Liver (tissue), 9 donors: ENCODE results near the gene RECQL5. TPM values are rescaled to one million over a fixed set of nuclear protein-coding genes. Genes with fewer than 3 reads are reported as not detected.

Experiments used
- DNase-seq: peaks from one replicate; pipeline ENCODE4 v3.0.0-alpha.2; 2017; ENCODE audit warnings: low spot score
- H3K27ac ChIP-seq, 2 donors: one replicate each; pipeline ENCODE4 v1.7.0; 2013; ENCODE audit warnings: inconsistent platforms in 2 of 2, low read length in 2 of 2, control low read depth in 1 of 2, low read depth in 1 of 2, mild to moderate bottlenecking in 1 of 2
- H3K27me3 ChIP-seq, 4 donors: one replicate each; pipeline versions ENCODE4 v1.6.1 to v1.7.0; 2013; ENCODE audit warnings: low read length in 3 of 4, inconsistent platforms in 1 of 4, mild to moderate bottlenecking in 1 of 4, moderate library complexity in 1 of 4; ENCODE audit not compliant: control insufficient read depth in 4 of 4, insufficient read depth in 4 of 4
- H3K36me3 ChIP-seq, 4 donors: one replicate each; pipeline versions ENCODE4 v1.6.1 to v1.7.0; 2013; ENCODE audit warnings: low read length in 3 of 4, mild to moderate bottlenecking in 3 of 4, low read depth in 1 of 4, moderate library complexity in 1 of 4; ENCODE audit not compliant: control insufficient read depth in 4 of 4, insufficient read depth in 3 of 4
- H3K4me1 ChIP-seq, 4 donors: one replicate each; pipeline versions ENCODE4 v1.6.1 to v1.7.0; 2013; ENCODE audit warnings: low read length in 3 of 4, mild to moderate bottlenecking in 3 of 4, moderate library complexity in 1 of 4; ENCODE audit not compliant: control insufficient read depth in 4 of 4, insufficient read depth in 4 of 4
- H3K4me3 ChIP-seq, 3 donors: one replicate each; pipeline versions ENCODE4 v1.6.1 to v1.7.0; 2013; ENCODE audit warnings: low read length in 3 of 3, control low read depth in 1 of 3, low read depth in 1 of 3, mild to moderate bottlenecking in 1 of 3
- H3K9ac ChIP-seq, 2 donors: one replicate each; pipeline ENCODE4 v1.7.0; 2013; ENCODE audit warnings: low read length in 2 of 2, mild to moderate bottlenecking in 2 of 2, moderate library complexity in 2 of 2, control low read depth in 1 of 2, low read depth in 1 of 2
- H3K9me3 ChIP-seq, 4 donors: one replicate each; pipeline versions ENCODE4 v1.6.1 to v1.7.0; 2013; ENCODE audit warnings: low read length in 3 of 4; ENCODE audit not compliant: control insufficient read depth in 4 of 4
- ATF3 ChIP-seq: IDR thresholded peaks from 2 replicates; pipeline ENCODE4 v1.6.1; 2016; ENCODE audit warnings: antibody characterized with exemption
- CTCF ChIP-seq: fragments of 150-350 bp; IDR thresholded peaks from 2 replicates; pipeline ENCODE4 v1.5.1; 2017; ENCODE audit warnings: improper control_type of control experiment, low read depth, low read length; ENCODE audit not compliant: missing input control
- EGR1 ChIP-seq, 2 donors: IDR thresholded peaks; 2 replicates each; pipeline ENCODE4 v1.6.1; 2016 to 2018; ENCODE audit warnings: antibody characterized with exemption in 2 of 2, low read depth in 2 of 2
- FOXA1 ChIP-seq: IDR thresholded peaks from 2 replicates; pipeline ENCODE4 v1.6.1; 2016; ENCODE audit warnings: antibody characterized with exemption
- FOXA2 ChIP-seq: IDR thresholded peaks from 2 replicates; pipeline ENCODE4 v1.6.1; 2016; ENCODE audit warnings: antibody characterized with exemption
- GABPA ChIP-seq, 2 donors: IDR thresholded peaks in 1 of 2; conservative IDR thresholded peaks in 1 of 2; 2 replicates each; pipeline ENCODE4 v1.6.1; 2016; ENCODE audit warnings: antibody characterized with exemption in 2 of 2, mild to moderate bottlenecking in 1 of 2, moderate library complexity in 1 of 2
- HNF4A ChIP-seq, 2 donors: conservative IDR thresholded peaks; 2 replicates each; pipeline ENCODE4 v1.6.1; 2016; ENCODE audit warnings: antibody characterized with exemption in 2 of 2, mild to moderate bottlenecking in 2 of 2
- HNF4G ChIP-seq: IDR thresholded peaks from 2 replicates; pipeline ENCODE4 v1.6.1; 2016; ENCODE audit warnings: antibody characterized with exemption
- JUND ChIP-seq, 2 donors: IDR thresholded peaks; 2 replicates each; pipeline ENCODE4 v1.6.1; 2016; ENCODE audit warnings: antibody characterized with exemption in 2 of 2
- MAX ChIP-seq: IDR thresholded peaks from 2 replicates; pipeline ENCODE4 v1.6.1; 2016; ENCODE audit warnings: antibody characterized with exemption
- NR2F2 ChIP-seq: IDR thresholded peaks from 2 replicates; pipeline ENCODE4 v1.6.1; 2016; ENCODE audit warnings: antibody characterized with exemption
- RAD21 ChIP-seq, 2 donors: IDR thresholded peaks; 2 replicates each; pipeline ENCODE4 v1.6.1; 2016; ENCODE audit warnings: antibody characterized with exemption in 2 of 2, mild to moderate bottlenecking in 2 of 2
- REST ChIP-seq: IDR thresholded peaks from 2 replicates; pipeline ENCODE4 v1.6.1; 2016; ENCODE audit warnings: antibody characterized with exemption, mild to moderate bottlenecking
- RXRA ChIP-seq, 2 donors: IDR thresholded peaks; 2 replicates each; pipeline ENCODE4 v1.6.1; 2017 to 2018; ENCODE audit warnings: antibody characterized with exemption in 2 of 2, mild to moderate bottlenecking in 1 of 2
- SP1 ChIP-seq: IDR thresholded peaks from 2 replicates; pipeline ENCODE4 v1.6.1; 2018; ENCODE audit warnings: antibody characterized with exemption, mild to moderate bottlenecking
- TAF1 ChIP-seq: conservative IDR thresholded peaks from 2 replicates; pipeline ENCODE4 v1.6.1; 2016; ENCODE audit warnings: antibody characterized with exemption, mild to moderate bottlenecking
- YY1 ChIP-seq: IDR thresholded peaks from 2 replicates; pipeline ENCODE4 v1.6.1; 2016; ENCODE audit warnings: antibody characterized with exemption, mild to moderate bottlenecking
- whole genome bisulfite sequencing: extraction: QIAGEN DNeasy Blood & Tissue Kit; methylation state at CpG from one replicate; pipeline ENCODE4 v1.1.7; 2013; 5-methylcytosine and 5-hydroxymethylcytosine counted together
- polyA plus RNA-seq, 2 donors: library from polyadenylated mRNA; stranded (reverse) in 1 of 2; unstranded in 1 of 2; fragments of 200-250 nt in 1 of 2; fragments of >200 nt in 1 of 2; fragmentation: Nextera tagmentation in 1 of 2; extraction: Ambion mirVana in 1 of 2; gene quantifications; one replicate each; pipeline versions ENCODE4 v1.2.1 to v1.2.3, GENCODE V29; 2013 to 2015
- total RNA-seq, 2 donors: library from RNA; depleted of rRNA; stranded (reverse); fragments of >200 nt; gene quantifications; one replicate each; pipeline ENCODE4 v1.2.3, GENCODE V29; 2014
- TF ChIP-seq, protein P1 (sequence below): IDR thresholded peaks from 2 replicates; pipeline ENCODE4 v1.6.1; 2016; ENCODE audit warnings: antibody characterized with exemption
- donor health status: healthy.
- donor health status: healthy.
- donor health status: healthy.
- donor health status: healthy.
- donor health status: healthy.

Gene RECQL5
- total and polyA plus RNA-seq, 4 donors, result 8.3 to 15.1 (median 11.5) TPM

- peaks cover 2 to 40% (median 11%) of the 10 kb centered on the region in 4 donors for H3K36me3 ChIP-seq
- no peaks in the 10 kb centered on the region for H3K27me3 ChIP-seq
- H3K4me3 ChIP-seq, result no peak overlapping the region
- H3K9me3 ChIP-seq, result no peaks in the 10 kb centered on the region
- peaks cover 0 to 7% (median 2%) of the 10 kb centered on the region in 4 donors for H3K4me1 ChIP-seq
- no peak for DNase-seq
- TF ChIP-seq REST (no peak), RAD21 (IDR thresholded peaks at IDR 0.05) (no peak), TAF1 (no peak), RXRA (IDR thresholded peaks at IDR 0.05) (no peak), YY1 (no peak), HNF4G (no peak), NR2F2 (no peak), HNF4A (conservative IDR thresholded peaks at IDR 0.05) (no peak), JUND (IDR thresholded peaks at IDR 0.05) (no peak), FOXA2 (no peak), FOXA1 (no peak), GABPA (IDR thresholded peaks at IDR 0.05 in 1 of 2, conservative IDR thresholded peaks at IDR 0.05 in 1 of 2) (no peak), ATF3 (no peak), CTCF (no peak), MAX (no peak), EGR1 (IDR thresholded peaks at IDR 0.05; ENCODE audit: low read depth in 2 of 2) (no peak), SP1 (no peak)
- TF ChIP-seq, protein P1, sequence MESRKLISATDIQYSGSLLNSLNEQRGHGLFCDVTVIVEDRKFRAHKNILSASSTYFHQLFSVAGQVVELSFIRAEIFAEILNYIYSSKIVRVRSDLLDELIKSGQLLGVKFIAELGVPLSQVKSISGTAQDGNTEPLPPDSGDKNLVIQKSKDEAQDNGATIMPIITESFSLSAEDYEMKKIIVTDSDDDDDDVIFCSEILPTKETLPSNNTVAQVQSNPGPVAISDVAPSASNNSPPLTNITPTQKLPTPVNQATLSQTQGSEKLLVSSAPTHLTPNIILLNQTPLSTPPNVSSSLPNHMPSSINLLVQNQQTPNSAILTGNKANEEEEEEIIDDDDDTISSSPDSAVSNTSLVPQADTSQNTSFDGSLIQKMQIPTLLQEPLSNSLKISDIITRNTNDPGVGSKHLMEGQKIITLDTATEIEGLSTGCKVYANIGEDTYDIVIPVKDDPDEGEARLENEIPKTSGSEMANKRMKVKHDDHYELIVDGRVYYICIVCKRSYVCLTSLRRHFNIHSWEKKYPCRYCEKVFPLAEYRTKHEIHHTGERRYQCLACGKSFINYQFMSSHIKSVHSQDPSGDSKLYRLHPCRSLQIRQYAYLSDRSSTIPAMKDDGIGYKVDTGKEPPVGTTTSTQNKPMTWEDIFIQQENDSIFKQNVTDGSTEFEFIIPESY, result no peak
- 93% methylated on average over 13 of the region's 13 CpGs for WGBS
- H3K9ac ChIP-seq, result no peak overlapping the region
- no peak overlapping the region for H3K27ac ChIP-seq
Measured at GRCh38 chr17:75692976-75693375, 26.0 kb upstream of the RECQL5 start.
